GM21381 (cell line): ENCODE results near the gene TYROBP.
"Not testable (repeated sequence)": the region's sequence is repeated elsewhere in the genome, so short reads cannot be mapped to it uniquely, and the experiment has no call there.

Source experiments
- ATAC-seq: cut with Tn5 transposase; IDR thresholded peaks from one replicate; pipeline ENCODE4 v1.9.1; 2021; ENCODE audit warnings: mild to moderate bottlenecking, moderate library complexity; ENCODE audit not compliant: unreplicated experiment

TYROBP gene

DNA sequence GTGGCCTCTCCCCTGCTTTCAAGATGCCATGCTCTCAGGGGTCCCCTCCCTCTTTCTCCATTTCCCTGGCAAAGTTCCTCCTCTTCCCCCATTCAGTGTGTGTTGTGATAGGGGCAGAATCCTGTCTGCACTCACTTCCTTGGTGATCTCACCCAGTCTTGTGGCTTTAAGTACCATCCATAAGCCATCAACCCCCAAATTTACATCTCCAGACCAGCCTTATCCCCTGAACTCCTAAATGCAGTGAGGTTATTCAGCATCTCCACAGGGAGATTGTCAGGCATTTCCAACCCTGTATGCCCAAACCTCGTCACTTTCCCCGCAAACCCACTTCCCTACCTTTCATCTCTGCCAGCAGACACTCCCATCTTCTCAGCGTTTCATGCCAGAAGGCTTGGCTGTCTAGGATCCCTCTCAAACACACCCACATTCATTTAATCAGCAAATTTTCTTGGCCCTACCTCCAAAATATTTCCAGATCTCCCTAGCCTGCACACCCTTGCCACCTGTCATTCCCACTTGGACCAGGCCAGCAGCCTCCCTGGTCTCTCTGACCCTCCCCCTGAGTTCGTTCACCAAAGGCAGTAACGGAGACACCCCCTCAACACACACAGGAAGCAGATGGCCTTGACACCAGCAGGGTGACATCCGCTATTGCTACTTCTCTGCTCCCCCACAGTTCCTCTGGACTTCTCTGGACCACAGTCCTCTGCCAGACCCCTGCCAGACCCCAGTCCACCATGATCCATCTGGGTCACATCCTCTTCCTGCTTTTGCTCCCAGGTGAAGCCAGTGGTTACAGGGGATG lies 6.0 kb downstream of the TYROBP start, which contains the start of gene HCST:
Gene HCST (plus strand): TSS at position 676 of the 808 bp plus-strand sequence. CDS start 65 bp downstream, at position 741.
- no peak for ATAC-seq

DNA sequence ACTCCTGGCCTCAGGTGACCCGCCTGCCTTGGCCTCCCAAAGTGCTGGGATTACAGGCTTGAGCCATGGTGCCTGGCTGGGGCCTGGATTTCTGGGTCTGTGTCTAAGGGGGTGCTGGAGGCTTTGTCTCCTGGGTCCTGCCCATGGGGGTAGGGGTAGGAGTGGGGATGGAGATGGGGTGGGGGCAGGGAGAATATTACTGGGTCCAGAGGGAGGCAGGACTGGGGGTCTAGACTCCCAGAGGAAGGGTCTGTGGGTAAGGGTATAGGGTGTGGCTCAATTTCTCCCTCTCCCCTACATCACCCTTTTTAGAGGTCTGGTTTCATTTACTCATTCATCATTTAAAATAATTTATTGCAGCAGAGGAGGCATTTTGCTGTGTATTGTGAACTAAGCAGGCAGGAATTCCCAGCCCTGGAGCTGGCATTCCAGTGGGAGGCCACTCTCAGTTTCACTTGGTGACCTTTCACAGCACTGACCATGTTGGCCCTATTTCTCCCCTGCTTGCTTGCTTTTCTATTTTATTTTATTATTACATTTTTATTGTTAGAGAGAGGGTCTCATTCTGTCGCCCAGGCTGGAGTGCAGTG lies 6.9 kb downstream of the TYROBP start:
- ATAC-seq = no peak

DNA sequence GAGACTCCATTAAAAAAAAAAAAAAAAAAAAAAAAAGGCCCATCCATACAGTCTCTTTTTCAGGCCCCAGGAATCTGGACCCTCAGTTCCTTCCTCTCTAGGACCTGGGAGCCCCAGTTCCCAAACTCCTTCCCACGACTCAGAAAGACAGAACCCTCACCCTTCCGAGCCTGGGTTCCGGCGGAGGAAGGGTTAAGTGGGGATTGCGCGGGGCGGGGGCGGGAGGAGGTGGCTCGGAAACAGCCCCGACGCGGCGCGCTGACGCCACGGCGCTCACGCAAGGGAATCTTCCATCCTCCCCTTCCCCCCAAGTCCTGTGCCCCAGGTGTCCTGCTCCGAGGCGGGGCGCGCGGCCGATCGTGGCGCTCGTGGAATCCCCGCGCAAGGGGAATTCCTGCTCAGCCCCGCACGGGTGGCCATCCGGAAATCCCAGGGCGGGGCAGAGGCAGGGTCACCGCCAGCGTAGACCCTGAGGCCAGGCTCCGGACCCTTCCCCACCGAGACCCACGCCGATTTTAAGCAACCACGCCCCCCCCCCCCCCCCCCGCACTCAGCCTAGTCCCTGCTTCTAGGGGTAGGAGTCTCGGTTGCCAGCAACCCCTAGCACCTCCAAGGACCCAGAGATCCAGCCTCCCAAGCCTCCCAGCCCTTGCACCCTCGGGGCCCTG lies 8.4 kb downstream of the TYROBP start:
- ATAC-seq = peak; percentile 38

DNA sequence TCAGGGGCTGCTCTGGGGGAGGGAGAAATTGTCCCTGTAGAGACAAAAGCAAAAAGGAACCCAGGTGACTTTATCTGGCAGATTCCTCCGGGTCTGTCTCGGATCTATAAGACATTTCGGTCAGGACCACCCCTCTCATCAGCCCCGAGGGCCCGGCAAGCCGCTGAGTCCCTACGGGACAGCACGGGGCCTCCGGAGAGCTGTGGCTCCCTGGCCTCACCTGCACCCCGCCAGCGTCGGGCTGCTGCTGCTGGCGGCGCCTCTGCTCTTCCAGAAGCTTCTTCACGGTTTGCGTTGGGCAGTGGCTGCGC lies 9.6 kb downstream of the TYROBP start:
- ATAC-seq = no peak

DNA sequence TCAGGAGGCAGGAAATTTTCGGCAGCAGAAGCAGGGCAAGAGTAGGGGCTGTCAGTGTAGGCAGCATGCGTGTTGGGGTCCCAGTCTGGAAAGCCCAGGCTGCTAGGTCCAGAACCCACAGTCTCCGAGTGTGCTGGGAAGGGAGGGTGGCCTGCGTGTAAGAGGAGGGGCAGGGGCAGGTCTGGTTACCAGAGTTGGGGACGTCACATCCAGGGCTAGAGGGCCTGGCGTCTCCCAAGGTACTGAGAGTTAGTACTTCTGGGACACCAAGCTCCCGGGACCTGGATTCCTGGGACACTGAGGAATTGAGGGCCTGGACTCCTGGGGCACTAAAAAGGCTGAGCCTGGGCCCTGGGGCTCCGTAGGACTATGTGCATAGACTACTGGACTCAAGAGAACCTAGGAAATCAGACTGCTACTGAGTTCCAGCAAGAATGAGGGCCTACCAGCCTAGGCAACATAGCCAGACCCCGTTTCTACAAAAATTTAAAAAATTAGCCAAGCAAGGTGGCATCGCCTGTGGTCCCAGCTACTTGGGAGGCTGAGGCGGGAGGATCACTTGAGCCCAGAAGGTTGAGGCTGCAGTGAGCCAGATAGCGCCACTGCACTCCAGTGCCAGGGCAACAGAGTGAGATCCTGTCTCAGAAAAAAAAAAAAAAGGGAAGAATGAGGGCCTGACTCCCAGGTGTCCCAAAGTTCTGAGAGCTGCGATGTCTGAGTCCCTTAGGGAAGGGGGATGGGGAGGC lies 10.2 kb downstream of the TYROBP start:
- no peak for ATAC-seq

DNA sequence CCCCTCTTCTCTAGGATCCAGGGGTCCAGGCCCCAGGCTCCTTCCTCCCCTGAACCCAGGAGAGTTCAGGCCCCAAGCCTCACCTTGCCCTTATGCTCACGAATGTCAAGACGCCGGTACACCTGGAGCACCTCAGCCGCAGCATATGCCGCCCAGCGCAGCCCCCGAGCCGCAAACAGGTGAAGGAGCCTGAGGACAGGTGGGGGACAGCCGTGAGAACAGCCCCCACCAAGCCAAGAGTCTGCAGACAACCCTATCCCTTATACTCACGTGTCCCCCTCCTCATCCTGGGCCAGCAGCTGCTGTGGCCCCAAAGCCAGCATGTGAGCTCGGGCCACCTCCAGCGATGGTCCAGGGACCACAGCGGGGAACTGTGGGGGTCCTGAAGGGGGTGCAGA lies 11.5 kb downstream of the TYROBP start:
- ATAC-seq = no peak

DNA sequence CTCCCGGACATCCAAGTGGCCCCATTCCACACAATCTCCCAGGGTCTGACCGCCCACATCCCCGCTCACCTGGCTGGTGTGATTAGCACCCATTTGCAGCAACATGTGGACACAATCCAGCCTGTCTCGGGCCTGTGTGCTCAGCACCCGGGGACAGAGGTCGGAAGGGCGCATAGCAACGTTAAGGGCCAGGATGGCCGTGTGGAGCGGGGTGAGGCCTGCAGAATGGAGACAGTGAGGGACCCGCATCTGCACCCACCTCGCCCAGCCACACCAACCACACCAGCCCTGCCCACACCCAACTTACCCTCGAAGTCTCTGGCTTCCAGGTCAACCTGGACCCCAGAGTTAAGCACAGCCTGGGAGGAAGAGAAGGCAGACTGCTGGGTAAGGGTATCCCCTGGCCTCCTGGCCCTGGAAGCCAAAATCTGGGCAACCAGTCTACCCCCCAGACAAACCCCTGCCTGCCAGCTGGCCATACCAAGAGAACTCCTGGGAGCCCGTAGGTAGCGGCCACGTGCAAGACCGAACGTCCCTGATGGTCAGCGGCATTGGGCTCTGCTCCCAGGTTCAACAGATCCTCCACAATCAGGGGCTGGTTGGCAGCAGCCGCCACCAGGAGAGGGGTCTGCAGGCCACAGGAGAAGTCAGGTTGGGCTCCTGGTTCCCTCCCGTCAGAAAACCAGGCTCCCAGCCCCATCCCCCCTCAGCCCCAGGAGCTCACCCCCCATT lies 12.0 kb downstream of the TYROBP start:
- no peak for ATAC-seq

DNA sequence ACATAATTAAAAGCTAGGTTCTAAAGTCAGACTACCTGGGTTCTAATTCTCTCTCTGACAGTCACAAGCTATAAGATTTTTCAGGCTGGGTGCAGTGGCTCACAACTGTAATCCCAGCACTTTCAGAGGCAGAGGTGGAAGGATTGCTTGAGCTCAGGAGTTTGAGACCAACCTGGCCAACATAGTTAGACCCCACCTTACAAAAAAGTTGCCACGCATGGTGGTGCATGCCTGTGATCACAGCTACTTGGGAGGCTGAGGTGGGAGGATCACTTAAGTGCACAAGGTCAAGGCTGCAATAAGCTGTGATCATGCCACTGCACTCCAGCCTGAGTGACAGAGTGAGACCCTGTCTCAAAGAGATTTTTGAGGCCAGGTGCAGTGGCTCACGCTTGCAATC lies 13.8 kb downstream of the TYROBP start:
- no peak for ATAC-seq

DNA sequence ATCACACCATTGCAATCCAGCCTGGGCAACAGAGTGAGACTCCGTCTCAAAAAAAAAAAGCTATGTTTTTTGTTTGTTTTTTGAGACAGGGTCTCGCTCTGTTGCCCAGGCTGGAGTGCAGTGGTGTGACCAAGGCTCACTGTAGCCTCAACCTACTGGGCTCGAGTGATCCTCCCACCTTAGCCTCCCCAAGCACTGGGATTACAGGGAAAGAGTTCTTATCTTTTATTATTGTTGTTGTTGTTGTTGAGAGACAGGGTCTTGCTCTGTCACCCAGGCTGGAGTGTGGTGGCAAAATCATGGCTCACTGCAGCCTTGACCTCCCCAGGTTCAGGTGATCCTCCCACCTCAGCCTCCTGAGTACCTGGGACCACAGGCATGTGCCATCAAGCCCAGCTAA lies 16.3 kb downstream of the TYROBP start:
- not testable (repeated sequence) for ATAC-seq

DNA sequence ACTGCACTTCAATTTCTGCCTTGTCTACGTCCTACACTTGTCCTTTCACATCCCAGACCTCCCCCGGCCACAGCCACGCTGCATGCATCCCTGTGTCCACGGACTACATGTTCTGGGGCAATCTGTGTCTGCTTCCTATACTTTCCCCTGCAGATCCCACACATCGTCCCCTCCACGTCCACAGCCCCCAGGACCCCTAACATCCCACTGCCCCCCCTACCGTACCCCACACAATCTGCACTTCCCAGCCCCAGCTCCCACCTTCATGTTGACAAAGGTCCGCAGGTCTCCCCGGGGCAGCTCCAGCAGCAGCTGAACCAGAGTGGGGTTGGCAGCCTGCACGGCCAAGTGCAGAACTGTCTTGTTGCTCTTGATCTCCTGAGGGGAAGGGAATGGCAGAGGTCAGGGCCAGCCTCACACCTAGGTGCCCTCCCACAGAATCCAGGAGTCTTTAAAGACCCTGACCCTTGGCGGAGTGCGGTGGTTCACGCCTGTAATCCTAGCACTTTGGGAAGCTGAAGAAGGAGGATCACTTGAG lies 17.9 kb downstream of the TYROBP start:
- ATAC-seq = no peak

DNA sequence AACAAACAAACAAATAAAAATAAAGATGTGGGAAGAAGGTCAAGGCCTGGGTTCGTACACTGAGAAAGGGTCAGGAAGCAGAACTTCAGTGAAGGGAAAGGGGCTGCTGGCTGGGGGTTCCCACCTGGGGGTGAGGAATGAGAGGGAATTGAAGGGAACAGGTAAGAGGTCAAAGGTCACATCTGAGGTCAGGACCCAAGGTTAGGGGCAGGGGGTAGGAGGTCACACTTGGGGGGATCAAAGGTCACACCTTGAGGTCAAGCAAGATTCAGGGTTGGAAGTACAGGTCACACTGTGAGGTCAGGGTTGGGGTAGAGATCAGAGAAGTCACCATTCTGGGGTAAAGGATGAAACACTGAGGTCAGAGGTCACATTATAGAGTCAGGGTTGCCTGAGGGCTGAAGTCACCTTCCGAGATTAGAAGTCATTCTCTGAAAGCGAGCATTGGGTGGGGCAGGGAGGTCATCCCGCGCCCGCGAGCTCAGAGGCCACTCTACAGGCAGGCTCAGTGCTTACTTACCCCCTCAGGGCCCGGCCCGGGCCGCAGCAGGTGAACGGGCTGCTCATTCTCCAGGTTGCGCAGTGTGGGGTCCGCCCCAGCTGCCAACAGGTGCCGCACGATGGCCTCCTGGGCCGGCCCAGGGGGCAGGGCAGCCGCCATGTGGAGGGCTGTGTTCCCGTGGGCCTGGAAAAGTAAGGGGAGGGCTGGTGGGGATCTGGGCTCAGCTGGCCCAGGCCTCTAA lies 18.6 kb downstream of the TYROBP start:
- no peak for ATAC-seq

DNA sequence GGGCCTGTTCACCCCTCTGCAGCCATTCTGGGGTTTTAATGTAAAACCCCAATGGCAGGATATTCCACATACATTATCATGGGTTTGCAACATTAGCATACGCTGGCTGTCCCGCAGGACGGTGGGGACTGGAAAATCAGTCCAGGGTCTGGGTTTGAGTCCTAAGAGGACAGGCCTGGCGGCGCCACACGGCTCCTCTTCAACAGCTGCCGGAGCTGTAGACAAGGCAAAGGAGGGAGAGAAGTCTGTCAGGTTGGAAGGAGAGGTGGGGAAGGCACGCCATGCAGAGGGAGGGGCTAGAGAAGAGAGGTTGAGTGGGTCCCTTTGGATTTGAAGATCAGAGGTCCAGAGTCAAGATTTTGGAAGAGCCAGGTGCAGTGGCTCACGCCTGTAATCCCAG lies 19.7 kb downstream of the TYROBP start:
- ATAC-seq = no peak

DNA sequence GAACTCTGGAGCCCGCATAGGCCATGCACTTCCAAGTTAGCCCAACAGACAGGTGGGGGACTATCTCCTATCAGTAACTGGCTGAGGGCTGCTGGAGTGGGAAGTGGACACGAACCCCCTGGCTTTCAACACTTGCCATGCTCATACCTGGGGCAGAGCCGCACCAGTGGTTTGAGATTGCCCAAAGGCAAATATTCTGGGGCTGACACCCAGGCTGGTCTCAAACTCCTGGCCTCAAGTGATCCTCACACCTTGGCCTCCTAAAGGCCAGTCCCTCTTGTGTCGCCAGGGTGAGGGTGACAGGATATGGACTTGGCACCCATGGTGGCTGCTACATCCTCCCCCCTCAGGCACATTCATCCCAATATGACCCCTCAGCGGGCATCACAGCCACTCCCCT lies 20.9 kb downstream of the TYROBP start:
- no peak for ATAC-seq

DNA sequence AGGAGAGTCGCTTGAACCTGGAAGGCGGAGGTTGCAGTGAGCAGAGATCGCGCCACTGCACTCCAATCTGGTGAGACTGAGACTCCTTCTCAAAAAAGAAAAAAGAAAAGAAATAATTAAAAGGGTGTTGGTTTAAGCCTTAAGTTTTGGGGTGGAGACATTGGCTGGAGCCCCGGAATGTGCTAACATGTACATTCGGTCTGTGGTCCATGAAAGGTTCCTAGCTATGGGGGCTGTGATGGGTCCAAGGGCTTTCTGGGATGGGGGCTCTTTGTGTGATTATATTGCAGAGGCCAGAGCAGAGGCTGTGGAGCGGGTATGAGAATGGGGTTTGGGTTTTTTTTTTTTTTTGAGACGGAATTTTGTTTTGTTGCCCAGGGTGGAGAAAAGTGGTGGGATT lies 22.2 kb downstream of the TYROBP start:
- ATAC-seq = no peak

DNA sequence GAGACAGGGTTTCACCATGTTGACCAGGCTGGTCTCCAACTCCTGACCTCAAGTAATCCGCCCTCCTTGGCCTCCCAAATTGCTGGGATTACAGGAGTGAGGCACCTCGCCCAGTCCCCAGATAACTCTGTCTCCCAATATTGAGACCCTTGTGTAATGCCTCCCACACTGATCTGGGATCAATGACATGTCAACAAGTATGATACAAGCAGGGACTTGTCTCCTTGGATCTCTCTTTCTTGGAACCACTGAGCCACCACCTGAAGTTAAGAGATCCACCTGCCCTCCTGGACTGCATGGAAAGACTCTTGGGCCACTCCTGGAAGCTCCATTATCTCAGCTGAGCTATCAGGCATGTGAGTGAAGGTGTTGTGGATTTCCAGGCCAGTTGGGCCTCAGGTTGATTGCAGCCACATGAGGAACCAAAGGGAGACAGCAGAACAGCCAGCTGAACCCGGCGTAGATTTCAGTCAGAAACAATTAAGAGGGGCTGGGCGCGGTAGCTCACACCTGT lies 22.8 kb downstream of the TYROBP start:
- ATAC-seq = no peak

DNA sequence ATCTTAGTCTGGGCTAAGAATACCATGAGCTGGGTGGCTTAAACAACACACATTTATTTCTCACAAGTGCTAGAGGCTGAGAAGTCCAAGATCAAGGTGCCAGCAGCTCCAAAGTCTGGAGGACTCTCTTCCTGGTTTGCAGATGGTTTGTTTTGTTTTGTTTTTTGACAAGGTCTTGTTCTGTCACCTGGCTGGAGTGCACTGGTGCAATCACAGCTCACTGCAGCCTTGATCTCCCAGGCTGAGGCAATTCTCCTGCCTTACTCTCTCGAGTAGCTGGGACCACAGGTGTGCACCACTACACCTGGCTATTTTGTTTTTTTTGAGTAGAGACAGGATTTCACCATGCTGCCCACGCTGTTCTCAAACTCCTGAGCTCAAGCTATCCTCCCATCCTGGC lies 24.2 kb downstream of the TYROBP start:
- no peak for ATAC-seq

DNA sequence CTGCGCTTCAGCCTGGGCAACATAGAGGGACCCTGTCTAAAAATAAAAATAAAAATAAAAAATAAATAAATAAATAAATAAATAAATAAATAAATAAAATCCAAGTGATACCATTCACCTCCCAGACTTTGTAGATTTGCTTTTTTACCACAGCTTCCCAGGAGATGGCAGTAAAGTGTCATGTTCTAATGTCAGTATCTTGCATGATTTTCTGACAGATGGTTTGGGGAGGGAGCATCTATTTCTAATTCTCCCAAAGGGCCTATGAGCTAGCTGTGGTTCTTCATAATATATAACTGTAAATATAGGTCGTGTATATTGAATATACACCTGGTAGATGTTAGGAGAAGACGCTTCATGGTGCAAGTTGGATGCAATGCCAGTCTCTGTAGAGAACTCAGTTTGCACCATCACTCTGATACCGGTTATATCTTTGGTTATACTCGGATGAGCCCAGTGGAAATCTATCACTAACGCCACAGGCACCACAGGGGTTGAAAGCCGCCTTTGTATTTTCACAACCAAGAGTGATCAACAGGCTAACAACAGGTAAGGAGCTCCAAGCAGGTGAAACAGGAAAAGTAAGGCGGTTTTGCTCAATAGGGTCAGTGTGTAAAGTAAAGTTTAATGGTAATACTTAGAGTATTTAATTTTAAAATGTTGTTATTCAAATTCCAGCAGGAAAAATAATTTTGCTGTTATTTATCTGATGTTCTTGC lies 25.8 kb downstream of the TYROBP start:
- ATAC-seq = no peak

DNA sequence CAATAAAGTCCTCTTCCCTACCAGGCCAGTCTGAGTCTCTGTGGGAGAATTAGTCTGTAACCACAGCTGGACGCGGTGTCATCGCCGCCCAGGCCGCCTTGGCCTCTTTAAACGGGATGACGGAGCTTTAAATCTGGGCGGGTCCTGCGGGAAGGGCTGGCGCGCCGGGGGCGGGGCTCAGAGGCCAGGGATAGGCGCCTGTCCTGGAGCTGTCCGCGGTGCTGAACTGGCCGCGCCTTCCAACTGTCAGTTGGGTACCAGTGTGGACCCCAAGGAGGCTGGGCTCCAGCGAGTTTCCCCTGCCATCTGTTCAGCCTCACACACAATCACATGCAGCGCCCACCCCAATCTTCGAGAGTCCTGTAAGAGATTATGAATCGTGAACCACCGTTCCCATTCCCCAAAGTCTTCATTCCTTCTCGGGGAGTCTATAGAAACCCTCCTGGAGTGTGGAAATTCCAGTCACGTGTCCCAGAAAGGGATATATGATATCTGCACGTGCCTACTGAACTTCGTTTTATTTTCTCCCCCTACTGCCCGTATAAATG lies 28.3 kb downstream of the TYROBP start:
- ATAC-seq = peak; percentile 57

DNA sequence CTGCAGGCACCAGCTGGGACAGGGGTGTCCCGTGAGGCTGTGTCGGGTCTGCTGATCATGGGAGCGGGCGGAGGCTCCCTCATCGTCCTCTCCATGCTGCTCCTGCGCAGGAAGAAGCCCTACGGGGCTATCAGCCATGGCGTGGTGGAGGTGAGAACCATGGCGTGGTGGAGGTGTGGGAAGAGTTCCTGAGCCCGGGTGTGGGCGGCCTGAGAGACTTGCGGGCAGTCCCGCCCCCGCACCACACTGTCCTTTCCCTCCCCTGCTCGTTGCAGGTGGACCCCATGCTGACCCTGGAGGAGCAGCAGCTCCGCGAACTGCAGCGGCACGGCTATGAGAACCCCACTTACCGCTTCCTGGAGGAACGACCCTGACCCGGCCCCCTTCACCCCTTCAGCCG lies 29.0 kb downstream of the TYROBP start:
- no peak for ATAC-seq
